Activated CD4-positive, alpha-beta T cell treated with anti-CD3 and anti-CD28 coated beads, Interleukin-10, Interleukin-2, amounts not matched to agents 100 ng/mL and 50 ng/mL, durations not matched to agents 16 hours and 8 hours (primary cell): ENCODE data around the gene DUSP8.

ENCODE experiments used
- DNase-seq: peaks from one replicate; pipeline ENCODE4 v3.0.0-alpha.2; 2020

Gene DUSP8

GRCh38 chr11:1530686-1531448 is 41.2 kb downstream of the DUSP8 start:
- DNase-seq = no peak

GRCh38 chr11:1529774-1530173 is 42.3 kb downstream of the DUSP8 start:
- DNase-seq = no peak

- no peak for DNase-seq
These were observed 42.8 kb downstream of the DUSP8 start for GRCh38 chr11:1529286-1529685.

- DNase-seq = no peak
These were observed 43.4 kb downstream of the DUSP8 start for GRCh38 chr11:1528710-1529109.

GRCh38 chr11:1526785-1527184 is 45.3 kb downstream of the DUSP8 start:
- no peak for DNase-seq

- no peak for DNase-seq
These were observed 48.3 kb downstream of the DUSP8 start for GRCh38 chr11:1523779-1524178.

- no peak for DNase-seq
These were observed 49.0 kb downstream of the DUSP8 start for GRCh38 chr11:1523077-1523476.

- no peak for DNase-seq
These were observed 50.0 kb downstream of the DUSP8 start for GRCh38 chr11:1522081-1522424.

GRCh38 chr11:1521382-1522080 is 50.5 kb downstream of the DUSP8 start:
- no peak for DNase-seq

GRCh38 chr11:1520663-1521267 is 51.3 kb downstream of the DUSP8 start:
- DNase-seq = no peak

GRCh38 chr11:1520209-1520662 is 51.8 kb downstream of the DUSP8 start:
- DNase-seq = no peak

- no peak for DNase-seq
These were observed 52.8 kb downstream of the DUSP8 start for GRCh38 chr11:1519028-1520010.

GRCh38 chr11:1518301-1518700 is 53.8 kb downstream of the DUSP8 start:
- no peak for DNase-seq

- no peak for DNase-seq
These were observed 54.7 kb downstream of the DUSP8 start for GRCh38 chr11:1517117-1518005.

GRCh38 chr11:1516273-1517067 is 55.6 kb downstream of the DUSP8 start:
- DNase-seq = no peak

GRCh38 chr11:1515082-1516060 is 56.7 kb downstream of the DUSP8 start:
- DNase-seq = peak; percentile 60

GRCh38 chr11:1514336-1515061 is 57.6 kb downstream of the DUSP8 start:
- no peak for DNase-seq

GRCh38 chr11:1513326-1514296 is 58.5 kb downstream of the DUSP8 start:
- DNase-seq = no peak
